Body of pancreas (tissue), 4 donors: ENCODE data around the gene PSMD1. TPM values are rescaled to one million over a fixed set of nuclear protein-coding genes. Genes with fewer than 3 reads are reported as not detected.

ENCODE experiments used
- ATAC-seq: fragments of 150-250 bp; one replicate; pipeline ENCODE4 v1.9.1; 2016
- DNase-seq, 4 donors: peaks; one replicate each; pipeline ENCODE4 v3.0.0-alpha.2; 2019
- H3K27ac ChIP-seq, 4 donors: fragments of 200-600 bp; sonication (generic); 1 replicate in 3 of 4; 2 replicates in 1 of 4; pipeline versions ENCODE4 v1.5.1 to v1.6.1; 2016 to 2019; ENCODE audit warnings: mild to moderate bottlenecking in 1 of 4, mixed read lengths in 1 of 4, moderate library complexity in 1 of 4
- H3K27me3 ChIP-seq, 2 donors: fragments of 200-600 bp; sonication (generic); one replicate each; pipeline ENCODE4 v1.6.0; 2016; ENCODE audit warnings: mild to moderate bottlenecking in 1 of 2
- H3K36me3 ChIP-seq, 2 donors: fragments of 200-600 bp; sonication (generic); replicated peaks in 1 of 2; 2 replicates each; pipeline ENCODE4 v1.5.1; 2016; ENCODE audit warnings: low read depth in 2 of 2; ENCODE audit not compliant: insufficient read depth in 1 of 2
- H3K4me1 ChIP-seq: fragments of 200-600 bp; sonication (generic); one replicate; pipeline ENCODE4 v1.6.0; 2016
- H3K4me3 ChIP-seq, 2 donors: fragments of 200-600 bp; sonication (generic); 1 replicate in 1 of 2; 2 replicates in 1 of 2; pipeline ENCODE4 v1.5.1; 2016 to 2019
- H3K9me3 ChIP-seq, 3 donors: fragments of 200-600 bp; sonication (generic); 1 replicate in 2 of 3; 2 replicates in 1 of 3; pipeline ENCODE4 v1.5.1; 2016
- POLR2A ChIP-seq, 3 donors: fragments of 450-650 bp; IDR thresholded peaks; one replicate each; pipeline ENCODE4 v1.6.1; 2016; ENCODE audit warnings: antibody characterized with exemption in 3 of 3, mild to moderate bottlenecking in 2 of 3
- WGBS, 2 donors: methylation state at CpG; one replicate each; pipeline ENCODE4 v1.1.5; 2017; 5-methylcytosine and 5-hydroxymethylcytosine counted together
- intact Hi-C: fragments of 100-400 bp; cut with DNase I; formaldehyde crosslinking; loops from one replicate; pipeline ENCODE4 v1.15.1; 2023
- total RNA-seq, 2 donors: library from RNA; depleted of rRNA; stranded (reverse); fragments of >200 nt; gene quantifications; one replicate each; pipeline ENCODE4 v1.1.0, GENCODE V29; 2016
- TF ChIP-seq, protein P1 (sequence below), 7 experiments: fragments of 450-650 bp in 4 of 7; fragments of 200-600 bp in 3 of 7; sonication (generic) in 3 of 7; IDR thresholded peaks; one replicate each; pipeline ENCODE4 v1.5.1; 2016 to 2019; ENCODE audit warnings: antibody characterized with exemption in 7 of 7

Gene PSMD1
- total RNA-seq, 2 donors from 2014 or later = 20.5 to 27.4 TPM

GRCh38 chr2:231211486-231211885 lies 154.8 kb downstream of the PSMD1 start:
- no peak for TF ChIP-seq POLR2A (IDR thresholded peaks at IDR 0.05)
- TF ChIP-seq, protein P1, sequence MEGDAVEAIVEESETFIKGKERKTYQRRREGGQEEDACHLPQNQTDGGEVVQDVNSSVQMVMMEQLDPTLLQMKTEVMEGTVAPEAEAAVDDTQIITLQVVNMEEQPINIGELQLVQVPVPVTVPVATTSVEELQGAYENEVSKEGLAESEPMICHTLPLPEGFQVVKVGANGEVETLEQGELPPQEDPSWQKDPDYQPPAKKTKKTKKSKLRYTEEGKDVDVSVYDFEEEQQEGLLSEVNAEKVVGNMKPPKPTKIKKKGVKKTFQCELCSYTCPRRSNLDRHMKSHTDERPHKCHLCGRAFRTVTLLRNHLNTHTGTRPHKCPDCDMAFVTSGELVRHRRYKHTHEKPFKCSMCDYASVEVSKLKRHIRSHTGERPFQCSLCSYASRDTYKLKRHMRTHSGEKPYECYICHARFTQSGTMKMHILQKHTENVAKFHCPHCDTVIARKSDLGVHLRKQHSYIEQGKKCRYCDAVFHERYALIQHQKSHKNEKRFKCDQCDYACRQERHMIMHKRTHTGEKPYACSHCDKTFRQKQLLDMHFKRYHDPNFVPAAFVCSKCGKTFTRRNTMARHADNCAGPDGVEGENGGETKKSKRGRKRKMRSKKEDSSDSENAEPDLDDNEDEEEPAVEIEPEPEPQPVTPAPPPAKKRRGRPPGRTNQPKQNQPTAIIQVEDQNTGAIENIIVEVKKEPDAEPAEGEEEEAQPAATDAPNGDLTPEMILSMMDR (IDR thresholded peaks at IDR 0.05) = no peak
- DNase-seq (no peak), ATAC-seq (no peak)
- no peaks in the 10 kb centered on the region for H3K9me3 ChIP-seq
- H3K27me3 ChIP-seq = no peaks in the 10 kb centered on the region
- H3K4me3 ChIP-seq = no peak overlapping the region
- no peaks in the 10 kb centered on the region for H3K36me3 ChIP-seq
- 64 to 65% methylated on average over 2 of the region's 2 CpGs for WGBS, 2 donors
- no peaks in the 10 kb centered on the region for H3K4me1 ChIP-seq
- intact Hi-C loops = no loop called here
- no peak overlapping the region for H3K27ac ChIP-seq

DNA sequence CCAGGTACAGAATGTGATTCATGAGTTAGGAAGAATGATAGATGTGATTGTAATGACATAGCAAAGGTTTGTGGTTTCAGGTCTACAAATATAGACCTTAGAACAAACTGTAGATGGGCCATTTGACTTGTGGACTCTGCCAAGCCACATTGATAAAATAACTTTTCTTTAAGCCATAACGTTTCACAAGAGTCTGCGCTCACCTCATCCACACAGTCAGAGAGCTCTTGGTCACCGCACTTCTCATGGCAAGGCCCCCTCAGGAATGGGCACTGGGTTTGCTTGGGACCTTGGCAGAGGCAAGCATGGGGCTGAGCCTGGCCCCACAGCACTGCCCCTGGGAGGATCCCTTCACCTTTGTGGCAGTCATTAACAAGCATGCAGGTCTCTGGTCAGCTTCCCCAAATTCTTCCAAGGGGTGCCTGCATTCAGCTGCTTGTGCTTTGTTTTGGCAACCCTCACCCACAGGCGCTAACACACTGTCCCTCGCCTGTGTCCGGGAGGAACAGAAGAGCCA lies 155.7 kb downstream of the PSMD1 start:
- WGBS, 2 donors = 85 to 87% methylated on average over 6 of the region's 6 CpGs
- DNase-seq (no peak), ATAC-seq (no peak)
- Histone ChIP-seq H3K4me3 (no peak overlapping the region), H3K4me1 (no peaks in the 10 kb centered on the region), H3K9me3 (no peaks in the 10 kb centered on the region), H3K27me3 (no peaks in the 10 kb centered on the region), H3K27ac (no peak overlapping the region), H3K36me3 (no peaks in the 10 kb centered on the region)
- no peak for TF ChIP-seq POLR2A (IDR thresholded peaks at IDR 0.05)
- TF ChIP-seq, protein P1 (IDR thresholded peaks at IDR 0.05) = no peak
- intact Hi-C loops = no loop called here

DNA sequence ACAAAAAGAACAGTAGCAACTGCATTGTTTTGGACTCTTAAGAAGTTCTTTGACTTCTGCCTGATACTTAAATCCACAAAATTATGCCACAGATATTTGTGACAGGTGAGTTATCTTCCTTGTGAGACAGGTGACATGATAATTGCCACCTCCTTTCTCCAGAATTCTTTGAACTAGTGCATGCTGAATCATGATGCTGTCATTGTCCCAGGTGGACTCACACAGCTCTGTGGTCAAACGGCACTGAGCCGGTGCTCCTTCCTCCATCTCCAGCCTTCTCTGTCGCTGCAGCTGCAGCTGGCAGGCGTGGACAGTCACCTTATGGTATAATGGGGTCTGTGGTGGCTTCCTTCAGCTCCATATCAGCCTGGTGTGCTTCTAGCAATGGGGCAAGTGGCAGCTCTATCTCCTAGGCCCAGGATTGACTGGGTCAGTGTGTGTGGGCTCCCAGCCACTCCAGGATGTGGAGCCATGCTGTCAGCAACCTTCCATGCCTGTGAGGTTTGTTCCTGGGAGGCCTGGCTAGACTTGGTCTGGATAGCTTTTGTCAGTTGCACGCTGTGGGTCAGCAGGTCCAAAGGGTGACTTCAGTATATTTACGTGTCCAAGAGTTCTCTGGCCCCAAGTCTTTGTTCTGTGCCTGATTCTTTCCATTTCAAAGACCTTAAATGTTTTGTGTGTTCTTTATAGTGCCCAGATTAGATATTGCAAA lies 157.4 kb downstream of the PSMD1 start:
- DNase-seq = no peak
- H3K36me3 ChIP-seq = no peaks in the 10 kb centered on the region
- H3K9me3 ChIP-seq = no peaks in the 10 kb centered on the region
- intact Hi-C loops = no loop called here
- no peak overlapping the region for H3K4me3 ChIP-seq
- H3K4me1 ChIP-seq = no peaks in the 10 kb centered on the region
- no peaks in the 10 kb centered on the region for H3K27me3 ChIP-seq
- 91 to 94% methylated on average over 4 to 6 of the region's 6 CpGs for WGBS, 2 donors
- TF ChIP-seq, protein P1 (IDR thresholded peaks at IDR 0.05) = no peak
- no peak for TF ChIP-seq POLR2A (IDR thresholded peaks at IDR 0.05)
- no peak overlapping the region for H3K27ac ChIP-seq
- ATAC-seq = no peak

GRCh38 chr2:231218366-231218765 lies 161.7 kb downstream of the PSMD1 start:
- TF ChIP-seq, protein P1 (IDR thresholded peaks at IDR 0.05) = no peak
- TF ChIP-seq POLR2A (IDR thresholded peaks at IDR 0.05) = no peak
- DNase-seq = no peak
- H3K4me1 ChIP-seq = no peaks in the 10 kb centered on the region
- intact Hi-C loops = no loop called here
- H3K9me3 ChIP-seq = no peaks in the 10 kb centered on the region
- no peak overlapping the region for H3K27ac ChIP-seq
- WGBS, 2 donors = 77 to 80% methylated on average over 3 of the region's 3 CpGs
- no peak for ATAC-seq
- H3K36me3 ChIP-seq = no peaks in the 10 kb centered on the region
- no peak overlapping the region for H3K4me3 ChIP-seq
- no peaks in the 10 kb centered on the region for H3K27me3 ChIP-seq

- no peaks in the 10 kb centered on the region for H3K4me1 ChIP-seq
- H3K9me3 ChIP-seq = no peaks in the 10 kb centered on the region
- ATAC-seq = no peak
- intact Hi-C loops = no loop called here
- no peaks in the 10 kb centered on the region for H3K27me3 ChIP-seq
- no peak overlapping the region for H3K27ac ChIP-seq
- no peaks in the 10 kb centered on the region for H3K36me3 ChIP-seq
- no peak for TF ChIP-seq POLR2A (IDR thresholded peaks at IDR 0.05)
- TF ChIP-seq, protein P1 (IDR thresholded peaks at IDR 0.05) = no peak
- DNase-seq = no peak
- no peak overlapping the region for H3K4me3 ChIP-seq
- WGBS, 2 donors = 86 to 87% methylated on average over 3 of the region's 3 CpGs
Observed at GRCh38 chr2:231219289-231219688, 162.6 kb downstream of the PSMD1 start.
